IPS DF 6.9 (cell line): ENCODE results near the gene GATAD2A.

Experiments used
- DNase-seq: peaks from one replicate; pipeline ENCODE4 v3.0.0-alpha.2; 2013; ENCODE audit warnings: low read depth, low spot score
- H3K27ac ChIP-seq: one replicate; pipeline ENCODE4 v1.5.1; 2013; ENCODE audit warnings: low read length, control low read depth
- H3K27me3 ChIP-seq: 2 replicates; pipeline ENCODE4 v1.6.1; 2013; ENCODE audit warnings: mild to moderate bottlenecking, low read length; ENCODE audit not compliant: control insufficient read depth, insufficient read depth
- H3K36me3 ChIP-seq: 2 replicates; pipeline ENCODE4 v1.6.1; 2013; ENCODE audit warnings: low read length; ENCODE audit not compliant: control insufficient read depth, insufficient read depth
- H3K4me1 ChIP-seq: 2 replicates; pipeline ENCODE4 v1.6.1; 2013; ENCODE audit warnings: low read length; ENCODE audit not compliant: control insufficient read depth, insufficient read depth
- H3K4me3 ChIP-seq: 2 replicates; pipeline ENCODE4 v1.5.1; 2013; ENCODE audit warnings: mild to moderate bottlenecking, low read length
- H3K9me3 ChIP-seq: 2 replicates; pipeline ENCODE4 v1.6.1; 2013; ENCODE audit warnings: low read length, inconsistent platforms; ENCODE audit not compliant: control insufficient read depth, insufficient read depth
- WGBS: extraction: QIAGEN DNeasy Blood & Tissue Kit; methylation state at CpG from one replicate; pipeline ENCODE4 v1.1.7; 2013; ENCODE audit warnings: mixed read lengths, missing lambda C conversion rate; ENCODE audit not compliant: insufficient read length, insufficient coverage; 5-methylcytosine and 5-hydroxymethylcytosine counted together

The GATAD2A gene

DNA sequence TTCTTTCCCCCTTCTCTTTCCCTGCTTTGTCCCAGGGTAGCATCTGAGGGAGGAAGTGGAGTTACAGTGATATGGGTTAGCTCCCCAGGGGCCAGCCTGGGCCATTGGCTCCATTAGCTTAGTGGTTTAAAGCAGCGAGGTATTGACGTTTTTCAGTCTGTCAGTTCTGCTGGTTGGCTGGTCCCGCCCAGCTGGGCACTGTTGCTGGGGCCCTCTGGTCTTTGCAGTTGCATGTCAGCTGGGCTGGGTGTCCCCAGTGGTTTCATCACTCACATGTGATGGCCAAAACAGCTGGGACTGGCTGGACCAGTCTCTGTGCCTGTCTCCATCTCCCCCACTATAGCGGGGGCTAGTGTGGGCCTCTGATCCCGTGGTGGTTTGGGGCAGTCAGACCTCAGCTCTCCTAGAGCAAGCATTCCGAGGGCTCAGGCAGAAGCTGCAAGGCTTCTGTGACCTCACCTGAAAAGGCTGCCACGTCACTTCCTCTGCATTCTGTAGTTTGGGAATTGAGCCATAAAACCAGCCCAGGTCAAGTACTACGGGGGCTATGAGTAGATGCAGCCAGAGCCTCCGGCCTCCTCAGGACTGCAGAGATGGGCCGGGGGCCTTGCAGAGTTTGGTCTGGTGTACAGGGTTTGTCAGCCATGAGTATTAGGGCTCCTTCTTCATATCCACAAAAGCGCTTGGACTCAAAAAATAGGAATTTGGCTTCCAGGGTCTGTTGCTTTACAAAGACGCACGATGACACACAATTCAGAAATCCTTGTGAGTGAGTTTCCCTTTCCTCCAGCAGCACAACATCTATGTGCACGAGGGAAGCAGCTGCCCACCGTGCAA is 79.9 kb downstream of the GATAD2A start:
- no peaks in the 10 kb centered on the region for H3K27me3 ChIP-seq
- H3K27ac ChIP-seq = no peak overlapping the region
- H3K4me3 ChIP-seq = no peak overlapping the region
- H3K4me1 ChIP-seq = peaks cover 6% of the 10 kb centered on the region
- no CpG with 5 or more reads among the region's 15 CpGs for WGBS
- no peaks in the 10 kb centered on the region for H3K36me3 ChIP-seq
- DNase-seq = no peak
- H3K9me3 ChIP-seq = no peaks in the 10 kb centered on the region

DNA sequence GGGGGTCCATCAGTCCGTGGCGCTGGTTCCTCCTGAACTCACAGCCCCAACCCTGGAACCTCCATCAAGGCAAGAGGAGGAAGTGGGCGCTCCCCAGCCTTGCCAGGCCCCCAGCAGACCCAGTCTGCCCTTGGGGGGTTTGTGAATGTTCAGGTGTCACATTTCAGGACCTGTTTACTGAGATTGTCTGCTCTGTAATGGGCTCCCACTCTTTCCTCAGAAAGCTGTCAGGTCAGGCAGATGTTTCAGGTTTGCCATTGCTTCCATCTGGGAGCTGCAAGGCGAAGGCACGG is 80.5 kb downstream of the GATAD2A start:
- no peak overlapping the region for H3K27ac ChIP-seq
- no peaks in the 10 kb centered on the region for H3K27me3 ChIP-seq
- no peaks in the 10 kb centered on the region for H3K9me3 ChIP-seq
- no peak for DNase-seq
- WGBS = no CpG with 5 or more reads among the region's 5 CpGs
- H3K4me3 ChIP-seq = no peak overlapping the region
- H3K4me1 ChIP-seq = peaks cover 6% of the 10 kb centered on the region
- H3K36me3 ChIP-seq = no peaks in the 10 kb centered on the region

DNA sequence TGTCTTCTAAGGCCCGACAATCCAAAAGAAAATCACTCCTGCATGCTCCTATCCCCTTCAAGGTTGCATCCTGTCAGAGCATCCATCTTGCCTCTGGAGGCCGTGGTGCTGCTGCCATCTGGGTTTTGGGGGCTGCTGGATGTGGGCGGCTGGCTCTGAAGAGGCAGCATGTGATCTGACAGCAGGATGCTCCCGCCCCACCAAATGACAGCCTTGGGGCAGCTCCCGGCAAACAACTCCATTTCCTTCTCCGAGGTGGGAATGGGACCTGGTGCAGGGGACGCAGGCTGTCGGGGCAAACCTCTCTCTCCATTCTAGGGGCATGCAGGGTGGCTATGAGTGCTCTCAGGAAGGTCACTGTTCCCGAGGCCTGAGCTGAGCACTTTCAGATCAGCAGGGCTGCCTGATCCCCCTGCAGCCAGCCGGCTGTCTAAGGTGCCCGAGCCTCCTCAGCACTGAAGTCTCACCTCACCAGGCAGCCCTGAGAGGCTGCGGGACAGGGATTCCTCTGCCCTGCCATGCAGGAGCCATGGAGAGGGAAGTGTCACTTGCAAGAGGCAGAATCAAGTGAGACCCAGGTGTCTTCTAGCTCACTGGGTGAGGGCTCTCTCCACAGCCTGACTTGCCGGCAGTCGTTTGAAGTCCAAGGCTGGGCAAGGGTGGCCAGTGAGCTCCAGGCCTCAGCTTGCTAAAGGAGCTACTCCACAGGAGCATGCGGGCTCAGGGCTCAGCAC is 81.0 kb downstream of the GATAD2A start:
- Histone ChIP-seq H3K36me3 (no peaks in the 10 kb centered on the region; the same call in 1 of the 2 replicates), H3K27me3 (no peaks in the 10 kb centered on the region), H3K4me1 (peaks cover 6% of the 10 kb centered on the region), H3K27ac (no peak overlapping the region), H3K9me3 (no peaks in the 10 kb centered on the region), H3K4me3 (no peak overlapping the region)
- no CpG with 5 or more reads among the region's 15 CpGs for WGBS
- no peak for DNase-seq

DNA sequence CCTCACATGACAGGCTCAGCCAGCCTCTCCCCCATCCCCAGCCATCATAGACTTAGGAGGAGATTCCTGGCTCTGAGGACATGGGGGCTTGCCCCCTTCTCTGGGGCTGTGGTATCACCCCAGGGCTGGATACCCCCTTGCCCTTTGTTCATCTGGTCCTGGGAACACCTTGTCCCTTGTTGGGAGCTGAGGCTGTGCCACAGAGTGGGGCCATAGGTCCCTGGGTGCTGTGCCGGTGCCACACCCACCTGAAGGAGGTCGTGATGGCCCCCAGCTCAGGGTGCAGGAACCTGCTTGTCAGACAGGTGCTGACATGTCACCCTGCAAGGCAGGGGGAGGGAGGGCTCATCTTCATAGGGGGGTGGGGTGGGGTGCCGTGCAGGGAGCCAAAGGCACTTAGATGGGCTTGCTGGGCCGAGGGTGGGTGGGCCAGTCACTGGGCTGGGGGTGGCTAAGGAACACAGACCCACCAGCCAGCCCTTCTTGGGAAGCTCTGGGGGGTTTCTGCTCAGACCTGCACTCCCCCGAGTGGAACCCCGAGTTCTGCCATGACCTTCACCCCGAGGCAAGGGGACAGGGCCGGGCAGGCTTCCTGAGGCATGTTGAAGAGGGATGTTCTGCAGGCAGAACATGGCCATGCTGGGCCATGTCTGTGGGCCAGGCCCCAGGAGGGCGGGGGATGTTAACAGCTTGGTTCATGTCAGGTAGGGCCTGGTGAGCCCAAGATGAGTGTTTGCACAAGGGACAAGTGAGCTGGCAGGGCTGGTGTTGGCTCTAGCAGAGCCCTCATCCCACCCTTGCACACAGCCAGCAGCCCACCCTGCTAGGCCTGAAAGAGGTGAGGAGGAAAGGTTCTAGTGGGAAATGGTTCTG is 81.8 kb downstream of the GATAD2A start:
- WGBS = no CpG with 5 or more reads among the region's 9 CpGs
- Histone ChIP-seq H3K27ac (no peak overlapping the region), H3K4me1 (peaks cover 6% of the 10 kb centered on the region), H3K36me3 (peaks cover 4% of the 10 kb centered on the region; the same call in 1 of the 2 replicates), H3K4me3 (no peak overlapping the region), H3K9me3 (no peaks in the 10 kb centered on the region), H3K27me3 (no peaks in the 10 kb centered on the region)
- DNase-seq = no peak

DNA sequence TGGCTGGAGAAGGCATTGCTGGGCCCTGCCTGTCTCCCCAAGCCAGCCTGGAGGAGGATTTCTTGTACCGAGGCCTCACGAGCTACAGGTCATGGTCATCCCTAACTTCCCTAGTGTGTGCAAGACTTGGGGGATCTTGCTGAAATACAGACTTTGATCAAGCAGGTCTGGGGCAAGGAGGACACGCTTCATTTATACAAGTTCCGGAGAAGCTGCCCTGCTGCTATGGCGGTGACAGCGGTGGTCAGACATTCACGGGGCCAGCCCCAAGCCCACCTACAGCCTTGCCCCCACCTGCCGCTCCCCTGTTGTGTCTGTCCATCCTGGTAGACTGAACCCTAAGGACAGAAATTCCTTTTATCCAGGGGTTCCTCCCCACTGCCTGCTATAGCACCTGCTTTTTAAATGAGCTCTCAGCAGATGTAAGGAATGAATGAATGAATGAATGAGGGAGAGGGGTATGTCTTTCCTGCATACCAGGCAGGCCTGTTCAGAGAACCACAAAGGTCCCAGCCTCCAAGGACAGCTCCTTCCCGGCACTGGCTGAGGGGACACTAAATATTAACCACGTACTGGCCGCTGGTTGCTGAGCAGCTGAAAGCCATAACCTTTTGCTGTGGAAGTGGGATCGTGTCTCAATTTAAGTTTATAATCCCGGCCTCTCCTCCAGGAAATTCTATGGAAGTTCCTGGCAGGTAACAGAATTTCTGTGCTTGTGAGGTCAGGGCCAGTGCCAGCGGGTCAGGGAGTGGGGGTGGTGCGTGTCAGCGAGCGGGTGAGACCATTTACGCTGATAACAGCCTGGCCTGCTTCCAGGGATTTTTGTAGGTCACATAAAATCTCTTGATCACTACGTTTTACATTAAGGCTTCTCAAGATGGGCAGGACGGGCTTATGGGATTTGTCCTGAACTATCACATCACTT is 82.7 kb downstream of the GATAD2A start:
- no CpG with 5 or more reads among the region's 20 CpGs for WGBS
- DNase-seq = no peak
- H3K9me3 ChIP-seq = no peaks in the 10 kb centered on the region
- H3K4me3 ChIP-seq = no peak overlapping the region
- H3K27me3 ChIP-seq = no peaks in the 10 kb centered on the region
- peaks cover 4% of the 10 kb centered on the region for H3K4me1 ChIP-seq
- H3K27ac ChIP-seq = no peak overlapping the region
- peaks cover 6% of the 10 kb centered on the region for H3K36me3 ChIP-seq

DNA sequence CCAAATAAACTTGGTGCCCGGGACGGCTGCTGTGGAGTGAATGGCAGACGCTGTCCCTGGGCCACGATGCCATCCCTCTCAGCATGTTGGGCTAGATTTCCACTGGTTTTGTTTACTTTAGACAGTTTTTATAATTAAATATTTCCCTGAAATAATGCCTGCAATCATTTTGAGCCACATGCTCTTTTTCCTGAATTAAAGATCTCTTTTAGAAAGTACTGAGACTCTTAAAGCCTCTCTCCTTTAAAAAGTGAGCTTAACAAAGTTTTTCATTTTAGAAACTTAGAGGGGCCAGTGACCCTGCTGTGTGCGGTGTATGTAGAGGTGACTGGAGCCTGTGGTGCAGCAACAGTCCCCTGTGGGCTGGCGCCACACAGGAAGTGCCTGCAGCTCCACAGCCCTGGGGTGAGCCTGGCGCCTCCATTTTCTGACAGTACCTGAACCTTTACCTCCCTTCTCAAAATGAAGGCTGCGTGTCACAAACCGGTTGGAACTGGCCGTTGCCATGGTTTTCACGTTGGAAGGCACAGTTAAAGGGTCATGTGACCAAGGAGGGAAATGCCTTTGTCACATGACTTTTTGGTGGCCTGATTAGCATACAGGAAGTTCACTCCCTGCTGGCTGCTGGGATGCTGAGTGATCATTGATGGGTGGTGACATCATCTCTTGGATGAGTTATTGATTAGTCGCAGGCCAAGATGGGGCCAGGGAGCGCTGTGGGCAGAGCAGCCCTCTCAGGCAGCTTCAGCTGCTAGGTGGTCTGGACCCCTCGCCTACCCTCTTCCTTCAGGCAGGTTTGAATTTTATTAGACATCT is 83.6 kb downstream of the GATAD2A start:
- peaks cover 9% of the 10 kb centered on the region for H3K36me3 ChIP-seq
- DNase-seq = peak; percentile 84
- WGBS = no CpG with 5 or more reads among the region's 14 CpGs
- H3K9me3 ChIP-seq = no peaks in the 10 kb centered on the region
- peaks cover 4% of the 10 kb centered on the region for H3K4me1 ChIP-seq
- no peak overlapping the region for H3K27ac ChIP-seq
- no peak overlapping the region for H3K4me3 ChIP-seq
- H3K27me3 ChIP-seq = no peaks in the 10 kb centered on the region

DNA sequence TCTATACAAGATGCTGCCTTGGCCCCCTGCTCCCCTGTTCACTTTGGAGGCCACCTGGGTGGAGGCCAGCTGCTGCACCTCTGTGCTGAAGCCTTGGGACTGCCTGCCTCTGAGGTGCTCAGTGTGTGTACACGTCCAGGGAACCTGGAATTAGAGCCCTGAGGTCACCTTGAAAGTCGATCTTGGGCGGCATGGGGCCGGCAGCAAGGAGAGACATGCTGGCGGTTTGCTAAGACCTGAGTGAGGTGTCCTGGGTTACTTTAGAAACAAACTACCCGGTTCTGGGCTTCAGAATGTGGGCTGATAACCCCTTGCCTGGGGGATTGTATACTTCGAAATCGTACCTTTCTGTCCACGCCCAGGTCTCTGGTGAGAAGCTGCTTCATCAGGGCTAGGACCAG is 84.3 kb downstream of the GATAD2A start:
- H3K4me3 ChIP-seq = no peak overlapping the region
- H3K27ac ChIP-seq = no peak overlapping the region
- WGBS = no CpG with 5 or more reads among the region's 9 CpGs
- no peaks in the 10 kb centered on the region for H3K27me3 ChIP-seq
- peaks cover 14% of the 10 kb centered on the region for H3K36me3 ChIP-seq
- peaks cover 4% of the 10 kb centered on the region for H3K4me1 ChIP-seq
- DNase-seq = no peak
- H3K9me3 ChIP-seq = no peaks in the 10 kb centered on the region

DNA sequence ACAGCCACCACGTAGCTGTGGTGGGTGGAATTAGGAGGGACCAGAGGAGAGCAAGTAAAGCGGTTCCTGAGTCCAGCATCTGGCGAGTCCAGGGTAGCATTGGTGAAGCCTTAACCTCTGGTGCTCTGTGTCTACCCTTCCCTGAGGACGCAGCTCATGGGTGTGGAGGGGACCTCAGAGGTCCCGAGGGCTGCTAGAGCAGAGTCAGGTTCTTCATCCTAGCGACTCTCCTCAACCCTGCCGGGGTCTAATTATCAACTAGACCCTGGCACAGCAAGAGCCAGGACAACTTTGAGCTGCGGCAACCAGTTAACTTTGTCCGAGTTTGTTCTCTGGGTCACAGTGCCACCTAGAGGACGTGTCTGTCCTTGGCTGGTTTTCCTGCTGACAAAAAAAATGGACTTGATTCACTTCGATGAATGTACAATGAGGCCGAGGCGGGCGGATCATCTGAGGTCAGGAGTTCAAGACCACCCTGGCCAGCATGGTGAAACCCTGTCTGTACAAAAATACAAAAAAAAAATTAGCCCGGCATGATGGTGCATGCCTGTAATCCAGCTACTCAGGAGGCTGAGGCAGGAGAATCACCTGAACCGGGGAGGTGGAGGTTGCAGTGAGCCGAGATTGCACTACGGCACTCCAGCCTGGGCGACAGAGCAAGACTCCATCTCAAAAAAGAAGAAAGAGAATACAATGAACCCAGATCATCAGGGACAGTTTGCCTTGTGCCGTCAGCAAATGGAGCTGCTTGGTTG is 84.9 kb downstream of the GATAD2A start:
- H3K27ac ChIP-seq = no peak overlapping the region
- peak; percentile 63 for DNase-seq
- no CpG with 5 or more reads among the region's 20 CpGs for WGBS

More for the DNA sequence above, 84.9 kb downstream of the GATAD2A start:
- no peaks in the 10 kb centered on the region for H3K27me3 ChIP-seq
- peaks cover 4% of the 10 kb centered on the region for H3K4me1 ChIP-seq
- no peak overlapping the region for H3K4me3 ChIP-seq
- no peaks in the 10 kb centered on the region for H3K9me3 ChIP-seq
- H3K36me3 ChIP-seq = peaks cover 16% of the 10 kb centered on the region
